ENCODE measurements around the gene USP16.

USP16 gene

GRCh38 chr21:29096218-29097015, 71.9 kb downstream of the USP16 start:
- Histone ChIP-seq H3K9ac (ENCODE audit: low read length in 5 of 5) (no peak overlapping the region), H3K4me3 (ENCODE audit: low read depth in 1 of 5, low read length in 5 of 5) (no peak overlapping the region), H3K27me3 (ENCODE audit: control insufficient read depth in 5 of 5, insufficient read depth in 4 of 5, low read length in 5 of 5) (no peaks in the 10 kb centered on the region), H3K27ac (ENCODE audit: low read depth, low read length) (no peak overlapping the region), H3K9me3 (ENCODE audit: control insufficient read depth in 5 of 5, low read length in 5 of 5) (no peaks in the 10 kb centered on the region), H3K36me3 (ENCODE audit: control insufficient read depth in 5 of 5, insufficient read depth in 5 of 5, low read length in 5 of 5) (no peaks in the 10 kb centered on the region), H3K4me1 (ENCODE audit: control insufficient read depth in 5 of 5, insufficient read depth in 5 of 5, low read length in 5 of 5) (peaks cover 0 to 10% (median 4%) of the 10 kb centered on the region in 5 donors)

DNA sequence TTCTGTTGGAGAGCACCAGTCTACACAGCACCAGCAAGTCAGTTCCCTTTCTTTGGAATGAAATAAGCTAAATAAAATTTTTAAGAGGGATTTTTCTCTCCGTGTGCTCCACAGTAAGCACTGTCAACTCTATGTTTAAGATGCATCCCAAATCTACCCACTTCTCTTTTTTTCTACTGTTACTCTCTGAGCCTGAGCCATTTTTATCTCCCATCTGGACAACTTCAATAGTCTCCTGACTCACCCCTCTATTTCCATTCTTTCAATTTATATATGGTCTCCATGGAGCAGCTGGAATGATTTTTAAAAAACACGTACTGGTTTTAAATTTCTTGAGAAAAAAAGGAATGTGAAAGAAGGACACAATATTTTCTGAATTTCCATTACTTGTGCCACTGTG, 73.7 kb downstream of the USP16 start:
- no peaks in the 10 kb centered on the region for H3K4me1 ChIP-seq (ENCODE audit: control insufficient read depth in 5 of 5, insufficient read depth in 5 of 5, low read length in 5 of 5)
- no peaks in the 10 kb centered on the region for H3K36me3 ChIP-seq (ENCODE audit: control insufficient read depth in 5 of 5, insufficient read depth in 5 of 5, low read length in 5 of 5)
- H3K27ac ChIP-seq (ENCODE audit: low read depth, low read length): no peak overlapping the region
- H3K4me3 ChIP-seq (ENCODE audit: low read depth in 1 of 5, low read length in 5 of 5): no peak overlapping the region
- H3K9me3 ChIP-seq (ENCODE audit: control insufficient read depth in 5 of 5, low read length in 5 of 5): no peaks in the 10 kb centered on the region
- no peaks in the 10 kb centered on the region for H3K27me3 ChIP-seq (ENCODE audit: control insufficient read depth in 5 of 5, insufficient read depth in 4 of 5, low read length in 5 of 5)
- H3K9ac ChIP-seq (ENCODE audit: low read length in 5 of 5): no peak overlapping the region

DNA sequence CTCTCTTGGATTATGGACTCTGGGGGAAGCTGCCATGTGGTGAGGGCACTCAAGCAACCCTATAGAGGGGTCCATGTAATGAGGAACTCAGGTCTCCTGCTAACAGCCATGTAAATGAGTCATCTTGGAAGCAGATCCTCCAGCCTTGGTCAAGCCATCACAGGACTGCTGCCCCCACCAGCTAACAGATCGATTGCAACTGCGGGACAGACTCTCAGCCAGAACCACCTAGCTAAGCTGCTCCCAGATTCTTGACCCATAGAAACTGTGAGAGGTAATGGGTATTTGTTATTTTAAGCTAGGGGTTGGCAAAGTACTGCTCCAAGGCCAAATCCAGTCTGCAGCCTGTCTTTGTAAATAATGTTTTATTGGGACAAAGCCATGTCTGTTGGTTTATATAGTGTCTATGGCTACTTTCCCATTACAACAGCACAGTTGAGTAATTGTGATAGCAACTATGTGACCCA, 78.4 kb downstream of the USP16 start:
- H3K4me3 ChIP-seq (ENCODE audit: low read depth in 1 of 5, low read length in 5 of 5): no peak overlapping the region
- H3K27me3 ChIP-seq (ENCODE audit: control insufficient read depth in 5 of 5, insufficient read depth in 4 of 5, low read length in 5 of 5): no peaks in the 10 kb centered on the region
- H3K4me1 ChIP-seq (ENCODE audit: control insufficient read depth in 5 of 5, insufficient read depth in 5 of 5, low read length in 5 of 5): no peaks in the 10 kb centered on the region
- H3K9me3 ChIP-seq (ENCODE audit: control insufficient read depth in 5 of 5, low read length in 5 of 5): no peaks in the 10 kb centered on the region
- no peaks in the 10 kb centered on the region for H3K36me3 ChIP-seq (ENCODE audit: control insufficient read depth in 5 of 5, insufficient read depth in 5 of 5, low read length in 5 of 5)
- no peak overlapping the region for H3K9ac ChIP-seq (ENCODE audit: low read length in 5 of 5)
- no peak overlapping the region for H3K27ac ChIP-seq (ENCODE audit: low read depth, low read length)

Data from subcutaneous abdominal adipose tissue (tissue), 5 donors.